Measurements from ENCODE around the gene HACD3.
A peak's percentile ranks its signal among the peaks of the same experiment; 100 is the strongest.
"Not testable (repeated sequence)": the region's sequence is repeated elsewhere in the genome, so short reads cannot be mapped to it uniquely, and the experiment has no call there.

HACD3 gene

GRCh38 chr15:65550681-65551098 is 20.4 kb downstream of the HACD3 start:
- peak; percentile 26 for DNase-seq

GRCh38 chr15:65551183-65551582 is 20.9 kb downstream of the HACD3 start:
- DNase-seq = peak; percentile 87

GRCh38 chr15:65552851-65553250 is 22.6 kb downstream of the HACD3 start:
- not testable (repeated sequence) for DNase-seq

GRCh38 chr15:65553691-65554090 is 23.4 kb downstream of the HACD3 start:
- DNase-seq = no peak

GRCh38 chr15:65556622-65557021 is 26.4 kb downstream of the HACD3 start:
- DNase-seq = no peak

- no peak for DNase-seq
Measured at GRCh38 chr15:65558336-65558735, 28.1 kb downstream of the HACD3 start.

- no peak for DNase-seq
Measured at GRCh38 chr15:65558997-65559760, 28.9 kb downstream of the HACD3 start.

- DNase-seq = no peak
Measured at GRCh38 chr15:65559941-65560340, 29.7 kb downstream of the HACD3 start.

- DNase-seq = no peak
Measured at GRCh38 chr15:65561934-65562333, 31.7 kb downstream of the HACD3 start.

- no peak for DNase-seq
Measured at GRCh38 chr15:65569728-65570127, 39.5 kb downstream of the HACD3 start.

GRCh38 chr15:65571971-65572370 is 41.7 kb downstream of the HACD3 start:
- no peak for DNase-seq

GRCh38 chr15:65576664-65577063 is 46.4 kb downstream of the HACD3 start:
- DNase-seq = no peak

- DNase-seq = no peak
Measured at GRCh38 chr15:65577129-65577996, 47.1 kb downstream of the HACD3 start.

- DNase-seq = no peak
Measured at GRCh38 chr15:65578904-65579728, 48.9 kb downstream of the HACD3 start.

GRCh38 chr15:65579762-65580161 is 49.5 kb downstream of the HACD3 start:
- DNase-seq = no peak

GRCh38 chr15:65580287-65580686 is 50.0 kb downstream of the HACD3 start:
- DNase-seq = no peak

- no peak for DNase-seq
Measured at GRCh38 chr15:65583701-65584100, 53.4 kb downstream of the HACD3 start.

- no peak for DNase-seq
Measured at GRCh38 chr15:65584241-65584640, 54.0 kb downstream of the HACD3 start.

GRCh38 chr15:65587094-65587493 is 56.8 kb downstream of the HACD3 start:
- no peak for DNase-seq

- DNase-seq = peak; percentile 28
Measured at GRCh38 chr15:65595960-65596359, 65.7 kb downstream of the HACD3 start.

GRCh38 chr15:65598468-65598867 is 68.2 kb downstream of the HACD3 start:
- no peak for DNase-seq

- DNase-seq = no peak
Measured at GRCh38 chr15:65599677-65600076, 69.4 kb downstream of the HACD3 start.

- no peak for DNase-seq
Measured at GRCh38 chr15:65603134-65603533, 72.9 kb downstream of the HACD3 start.
